ENCODE measurements around the gene HOXA10.

The HOXA10 gene

GRCh38 chr7:27128034-27128433 is 46.1 kb downstream of the HOXA10 start:
- no peak for DNase-seq

DNA sequence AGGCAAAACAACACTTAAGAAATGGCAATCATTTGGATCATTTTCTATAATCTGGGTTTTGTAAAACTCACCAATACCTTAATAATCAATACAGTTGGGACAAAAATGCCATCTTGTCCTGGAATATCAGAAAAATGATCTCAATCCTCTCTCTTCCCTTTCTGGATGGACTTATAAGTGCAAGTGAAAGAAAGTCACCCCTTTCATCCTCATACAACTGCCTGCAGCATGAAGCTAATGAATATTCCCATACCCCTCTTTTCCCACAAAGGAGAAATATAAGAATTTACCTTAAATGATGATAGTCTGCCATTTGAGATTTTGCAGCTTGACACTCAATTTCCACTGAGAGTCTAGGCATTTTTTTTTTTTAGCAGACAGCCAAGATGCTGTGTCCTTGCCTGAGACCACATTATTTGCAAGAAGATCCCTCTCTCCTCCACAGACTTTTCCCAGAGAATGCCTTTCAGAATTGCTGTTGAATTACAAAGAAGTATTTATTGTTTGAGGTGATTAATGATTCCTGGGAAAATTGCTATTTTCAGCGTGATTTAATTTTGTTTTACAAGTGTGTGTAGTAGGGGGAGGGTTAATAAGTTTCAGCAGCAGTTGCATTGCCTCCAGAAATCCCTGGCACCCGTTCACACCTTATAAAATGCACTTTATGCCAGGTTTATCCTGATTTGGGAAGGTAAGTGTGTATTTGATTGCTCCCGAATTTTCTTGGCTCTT is 47.4 kb downstream of the HOXA10 start:
- no peak for DNase-seq

- DNase-seq: no peak
These were observed 48.1 kb downstream of the HOXA10 start for GRCh38 chr7:27125986-27126394.

- DNase-seq: no peak
These were observed 49.0 kb downstream of the HOXA10 start for GRCh38 chr7:27124902-27125689.

- peak; percentile 65 for DNase-seq
These were observed 49.8 kb downstream of the HOXA10 start for GRCh38 chr7:27124096-27124901.

DNA sequence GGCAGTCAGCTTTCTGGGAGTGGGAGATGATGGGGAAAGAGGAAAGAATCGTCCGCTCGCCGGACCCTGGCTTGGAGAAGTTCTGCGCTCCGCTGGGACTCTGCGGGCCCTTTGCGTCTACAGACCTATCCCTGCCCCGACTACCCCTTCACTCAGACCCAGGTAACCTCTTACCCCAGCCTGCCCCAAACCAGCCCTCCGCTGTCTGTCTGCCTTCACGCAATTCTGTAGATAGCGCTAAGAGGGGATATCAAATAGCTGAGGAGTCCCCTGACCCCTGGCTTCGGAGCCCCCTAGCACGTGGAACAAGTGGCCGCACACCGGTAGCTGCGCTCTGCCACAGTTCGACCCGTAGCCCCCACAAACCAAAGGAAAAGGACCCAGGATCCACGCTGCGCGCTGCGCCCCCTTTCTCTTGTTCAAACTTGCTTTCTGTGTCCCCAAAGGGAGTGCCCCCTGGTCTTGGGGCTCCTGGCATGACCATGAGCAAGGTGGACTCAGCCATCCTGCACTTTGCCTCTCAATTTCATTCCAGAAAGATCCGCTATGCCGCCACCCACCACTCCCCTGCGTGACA is 50.6 kb downstream of the HOXA10 start:
- no peak for DNase-seq

GRCh38 chr7:27123007-27123476 is 51.1 kb downstream of the HOXA10 start:
- DNase-seq: no peak

DNA sequence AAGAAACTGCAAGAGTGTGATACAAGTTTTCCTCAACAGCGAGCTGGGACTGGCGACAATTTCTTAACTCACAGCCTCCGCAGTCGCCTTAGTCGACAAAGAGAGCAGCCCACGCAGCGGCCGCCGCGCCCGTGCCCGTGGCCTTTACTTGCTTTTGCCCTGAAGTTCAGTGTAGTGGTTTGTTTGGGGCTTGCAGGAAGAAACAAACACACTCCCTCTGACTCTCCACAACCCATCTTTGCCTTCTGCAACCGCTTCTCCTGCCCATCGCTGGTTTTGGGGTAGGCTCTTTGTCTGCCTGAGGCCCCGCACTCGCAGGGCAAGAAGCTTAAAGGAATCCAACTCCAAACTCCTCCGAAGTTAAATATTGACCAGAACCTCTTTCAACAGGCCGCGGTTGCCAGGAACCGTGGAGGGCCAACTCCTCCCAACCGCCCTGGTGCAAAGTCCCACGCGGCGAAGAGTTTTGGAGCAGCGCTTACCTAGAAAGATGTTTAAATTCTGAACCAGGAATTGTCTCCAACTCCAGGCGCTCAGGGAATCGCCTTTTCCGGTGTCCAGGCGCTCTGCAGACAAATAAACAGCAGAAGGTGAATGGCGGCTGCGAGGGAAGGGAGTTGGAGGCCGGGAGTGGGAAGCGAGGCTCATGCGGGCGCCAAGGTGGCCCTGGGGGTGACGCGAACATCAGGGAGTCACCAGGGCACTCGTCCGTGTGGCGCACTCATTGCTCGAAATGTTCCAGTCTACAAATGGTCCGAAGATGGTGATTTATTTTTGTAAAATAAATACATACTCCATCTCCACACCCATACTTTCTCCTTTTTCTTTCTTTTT is 51.8 kb downstream of the HOXA10 start:
- DNase-seq: no peak

DNA sequence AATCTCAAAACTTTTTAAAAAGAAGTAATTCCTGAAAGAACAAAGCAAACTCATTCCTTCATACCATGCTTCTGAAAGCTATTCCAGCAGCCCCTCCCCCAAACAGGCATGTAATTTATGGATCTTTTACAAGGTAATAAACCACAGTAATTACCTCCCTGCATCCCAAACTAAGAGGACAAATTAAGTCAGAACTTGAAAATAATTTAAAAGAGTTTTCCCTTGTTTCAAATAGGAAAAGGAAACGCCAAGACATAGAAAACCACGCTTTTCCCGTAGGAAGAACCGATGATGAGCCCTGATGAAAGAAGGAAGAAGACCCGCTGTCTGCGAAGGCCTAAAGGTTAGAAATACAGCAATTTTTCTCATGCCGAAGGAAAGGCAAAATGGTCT is 52.4 kb downstream of the HOXA10 start:
- no peak for DNase-seq

Data from retina (tissue), 1 donor.